Endodermal cell (in vitro differentiated cells): Measurements from ENCODE around the gene EPAS1. TPM values are rescaled to one million over a fixed set of nuclear protein-coding genes. Genes with fewer than 3 reads are reported as not detected.

ENCODE experiments used
- DNase-seq: peaks from one replicate; pipeline ENCODE4 v3.0.0-alpha.2; 2017
- H3K27ac ChIP-seq: 2 replicates; pipeline ENCODE4 v1.5.1; 2013; ENCODE audit warnings: mild to moderate bottlenecking, low read depth, low read length, moderate library complexity
- H3K27me3 ChIP-seq: 2 replicates; pipeline ENCODE4 v1.6.1; 2013; ENCODE audit warnings: mild to moderate bottlenecking, low read length, moderate library complexity; ENCODE audit not compliant: insufficient read depth, control insufficient read depth, poor library complexity, severe bottlenecking
- H3K36me3 ChIP-seq: 2 replicates; pipeline ENCODE4 v1.7.0; 2013; ENCODE audit warnings: mild to moderate bottlenecking, low read length, moderate library complexity; ENCODE audit not compliant: control insufficient read depth, insufficient read depth
- H3K4me1 ChIP-seq: one replicate; pipeline ENCODE4 v1.7.0; 2013; ENCODE audit warnings: low read length; ENCODE audit not compliant: control insufficient read depth, insufficient read depth
- H3K4me3 ChIP-seq: 2 replicates; pipeline ENCODE4 v1.5.1; 2013; ENCODE audit warnings: mild to moderate bottlenecking, low read length, moderate library complexity
- H3K9ac ChIP-seq: 2 replicates; pipeline ENCODE4 v1.6.1; 2013; ENCODE audit warnings: mild to moderate bottlenecking, low read length, moderate library complexity; ENCODE audit not compliant: poor library complexity, severe bottlenecking; ENCODE audit errors: extremely low read depth
- H3K9me3 ChIP-seq: 2 replicates; pipeline ENCODE4 v1.6.1; 2013; ENCODE audit warnings: mild to moderate bottlenecking, low read length, moderate library complexity; ENCODE audit not compliant: control insufficient read depth
- H3K27ac Mint-ChIP-seq: 2 replicates; pipeline ENCODE4 v1.8.0; 2020; ENCODE audit warnings: mixed read lengths
- H3K27me3 Mint-ChIP-seq: 2 replicates; pipeline ENCODE4 v1.8.0; 2021; ENCODE audit warnings: mild to moderate bottlenecking, mixed read lengths; ENCODE audit not compliant: insufficient read depth
- H3K36me3 Mint-ChIP-seq: 2 replicates; pipeline ENCODE4 v1.8.0; 2020; ENCODE audit warnings: low read depth, mixed read lengths
- H3K4me1 Mint-ChIP-seq: 2 replicates; pipeline ENCODE4 v1.8.0; 2020; ENCODE audit warnings: mixed read lengths
- H3K4me3 Mint-ChIP-seq: 2 replicates; pipeline ENCODE4 v1.8.0; 2020; ENCODE audit warnings: mild to moderate bottlenecking, moderate library complexity, mixed read lengths
- H3K9me3 Mint-ChIP-seq: 2 replicates; pipeline ENCODE4 v1.8.0; 2020; ENCODE audit warnings: mild to moderate bottlenecking, mixed read lengths
- WGBS, 2 experiments: methylation state at CpG; one replicate each; pipeline versions ENCODE4 v1.1.5 to v1.1.7; 2013; ENCODE audit warnings: missing lambda C conversion rate in 2 of 2, mixed read lengths in 1 of 2; ENCODE audit not compliant: insufficient coverage in 1 of 2, insufficient read length in 1 of 2; 5-methylcytosine and 5-hydroxymethylcytosine counted together
- total RNA-seq, 2 donors: library from RNA; stranded (reverse); fragmentation: NEBNext Ultra II Directional in 1 of 2; extraction: Animal tissue kit (Norgen Biotek cat#: 25700) in 1 of 2; gene quantifications; 2 replicates in 1 of 2; 3 replicates in 1 of 2; pipeline ENCODE4 v1.2.1, GENCODE V29; 2021
- TF ChIP-seq, protein P1 (sequence below): fragments of 200-600 bp; sonication (generic); conservative IDR thresholded peaks from 2 replicates; pipeline ENCODE4 v1.5.0; 2021; ENCODE audit warnings: antibody characterized with exemption, mild to moderate bottlenecking

EPAS1 gene
- total RNA-seq, 2 donors from 2014 or later, result 1.2 to 1.9 TPM

DNA sequence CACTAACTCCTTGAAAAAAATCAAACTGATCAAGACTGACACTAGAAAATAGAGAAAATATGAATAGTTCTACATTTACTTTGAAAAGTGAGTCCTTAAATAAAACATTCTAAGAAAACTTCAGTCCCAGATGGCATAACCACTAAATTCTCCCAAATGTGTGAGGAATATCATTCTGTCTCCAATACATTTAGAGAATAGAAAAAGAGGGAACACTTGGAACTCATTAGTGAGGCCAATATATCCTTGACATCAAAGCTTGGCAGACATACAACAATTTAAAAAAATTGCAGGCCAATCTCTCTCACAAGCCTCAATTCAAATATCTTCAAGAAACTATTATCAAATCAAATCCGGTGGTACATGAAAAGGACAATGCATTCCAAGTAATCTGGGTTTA lies 102.8 kb downstream of the EPAS1 start:
- no peaks in the 10 kb centered on the region for H3K36me3 Mint-ChIP-seq
- H3K27ac Mint-ChIP-seq, result no peak overlapping the region
- Histone ChIP-seq H3K4me1 (no peaks in the 10 kb centered on the region), H3K27ac (no peak overlapping the region), H3K36me3 (no peaks in the 10 kb centered on the region), H3K9ac (no peak overlapping the region), H3K9me3 (no peaks in the 10 kb centered on the region), H3K4me3 (no peak overlapping the region), H3K27me3 (no peaks in the 10 kb centered on the region)
- TF ChIP-seq, protein P1, sequence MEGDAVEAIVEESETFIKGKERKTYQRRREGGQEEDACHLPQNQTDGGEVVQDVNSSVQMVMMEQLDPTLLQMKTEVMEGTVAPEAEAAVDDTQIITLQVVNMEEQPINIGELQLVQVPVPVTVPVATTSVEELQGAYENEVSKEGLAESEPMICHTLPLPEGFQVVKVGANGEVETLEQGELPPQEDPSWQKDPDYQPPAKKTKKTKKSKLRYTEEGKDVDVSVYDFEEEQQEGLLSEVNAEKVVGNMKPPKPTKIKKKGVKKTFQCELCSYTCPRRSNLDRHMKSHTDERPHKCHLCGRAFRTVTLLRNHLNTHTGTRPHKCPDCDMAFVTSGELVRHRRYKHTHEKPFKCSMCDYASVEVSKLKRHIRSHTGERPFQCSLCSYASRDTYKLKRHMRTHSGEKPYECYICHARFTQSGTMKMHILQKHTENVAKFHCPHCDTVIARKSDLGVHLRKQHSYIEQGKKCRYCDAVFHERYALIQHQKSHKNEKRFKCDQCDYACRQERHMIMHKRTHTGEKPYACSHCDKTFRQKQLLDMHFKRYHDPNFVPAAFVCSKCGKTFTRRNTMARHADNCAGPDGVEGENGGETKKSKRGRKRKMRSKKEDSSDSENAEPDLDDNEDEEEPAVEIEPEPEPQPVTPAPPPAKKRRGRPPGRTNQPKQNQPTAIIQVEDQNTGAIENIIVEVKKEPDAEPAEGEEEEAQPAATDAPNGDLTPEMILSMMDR, result no peak
- H3K27me3 Mint-ChIP-seq, result peaks cover 3% of the 10 kb centered on the region
- H3K9me3 Mint-ChIP-seq, result no peaks in the 10 kb centered on the region
- no peak for DNase-seq
- H3K4me1 Mint-ChIP-seq, result no peaks in the 10 kb centered on the region
- 100% methylated on average over 1 of the region's 1 CpG; no CpG with 5 or more reads in 1 of the 2 experiments for WGBS, 2 experiments
- H3K4me3 Mint-ChIP-seq, result no peak overlapping the region

DNA sequence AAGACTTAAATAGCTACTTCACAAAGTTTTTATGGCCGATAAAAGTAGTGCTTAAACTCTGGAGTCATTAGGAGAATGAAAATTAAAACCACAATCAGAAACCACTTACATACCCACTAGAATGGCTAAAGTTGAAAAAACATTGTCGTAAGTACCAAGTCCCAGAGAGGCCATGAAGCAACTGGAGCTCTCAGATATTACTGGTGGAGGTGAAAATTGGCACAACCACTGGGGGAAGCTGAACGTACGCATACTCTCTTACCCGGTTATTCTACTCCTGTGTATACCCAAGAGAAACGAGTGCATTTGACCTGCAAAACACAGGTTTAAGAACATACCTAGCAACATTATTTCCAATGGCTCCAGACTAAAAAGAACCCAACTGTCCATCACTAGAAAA lies 105.7 kb downstream of the EPAS1 start:
- TF ChIP-seq, protein P1, result no peak
- Histone ChIP-seq H3K27ac (no peak overlapping the region), H3K4me1 (no peaks in the 10 kb centered on the region), H3K4me3 (no peak overlapping the region), H3K36me3 (no peaks in the 10 kb centered on the region), H3K27me3 (no peaks in the 10 kb centered on the region), H3K9ac (no peak overlapping the region), H3K9me3 (no peaks in the 10 kb centered on the region)
- Mint-ChIP-seq H3K27me3 (peaks cover 3% of the 10 kb centered on the region), H3K36me3 (no peaks in the 10 kb centered on the region), H3K9me3 (no peaks in the 10 kb centered on the region), H3K4me3 (no peak overlapping the region), H3K27ac (no peak overlapping the region), H3K4me1 (no peaks in the 10 kb centered on the region)
- no peak for DNase-seq
- 91 to 100% methylated on average over 3 to 6 of the region's 6 CpGs for WGBS, 2 experiments

DNA sequence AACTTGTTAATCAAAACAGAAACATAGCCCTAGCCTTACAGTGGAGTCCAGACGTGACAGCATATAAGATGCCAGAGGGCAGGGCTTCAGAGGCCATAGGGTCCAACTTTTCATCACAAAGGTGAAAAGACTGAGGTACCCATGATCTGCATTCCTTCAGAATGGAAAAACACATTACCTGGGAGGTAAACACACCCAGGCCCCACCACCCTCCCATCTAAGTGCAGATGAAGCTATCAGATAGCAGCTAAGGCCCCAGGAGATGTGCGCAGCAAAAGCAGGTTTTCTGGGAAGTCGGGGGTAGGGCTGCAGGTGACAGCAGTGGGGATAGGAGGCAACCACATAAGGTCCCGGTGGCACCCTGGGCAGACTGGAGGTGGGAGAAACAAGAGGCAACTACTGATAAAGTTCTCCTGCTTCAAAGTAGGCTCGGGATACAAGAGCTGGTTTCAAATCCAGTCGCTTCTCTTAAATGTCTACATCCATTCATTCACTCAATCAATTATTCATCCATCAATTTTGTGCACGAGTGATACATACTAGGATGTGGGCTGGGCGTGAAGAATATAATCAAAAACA lies 107.1 kb downstream of the EPAS1 start:
- Mint-ChIP-seq H3K36me3 (no peaks in the 10 kb centered on the region), H3K4me1 (no peaks in the 10 kb centered on the region), H3K4me3 (no peak overlapping the region), H3K27me3 (no peaks in the 10 kb centered on the region), H3K9me3 (no peaks in the 10 kb centered on the region), H3K27ac (no peak overlapping the region)
- Histone ChIP-seq H3K27ac (no peak overlapping the region), H3K4me1 (no peaks in the 10 kb centered on the region), H3K9me3 (no peaks in the 10 kb centered on the region), H3K27me3 (no peaks in the 10 kb centered on the region), H3K36me3 (no peaks in the 10 kb centered on the region), H3K9ac (no peak overlapping the region), H3K4me3 (no peak overlapping the region)
- TF ChIP-seq, protein P1, result no peak
- WGBS, 2 experiments, result 91 to 98% methylated on average over 5 to 8 of the region's 8 CpGs
- no peak for DNase-seq
